ENCODE results near the gene ATP13A3. TPM values are rescaled to one million over a fixed set of nuclear protein-coding genes. Genes with fewer than 3 reads are reported as not detected.

Gene ATP13A3
- total and polyA plus RNA-seq, 10 of the 15 experiments (the other 5 are each of a cell fraction or from before 2014, with no cell fraction given): 14.0 to 108 (median 69.5) TPM

GRCh38 chr3:194382196-194382891, 104.5 kb downstream of the ATP13A3 start (continued):
- TF ChIP-seq CUX1 (IDR thresholded peaks at IDR 0.05; ENCODE audit: insufficient replicate concordance, low read depth, low read length) (no peak), STAT1 (conservative IDR thresholded peaks at IDR 0.05) (no peak), NFXL1 (IDR thresholded peaks at IDR 0.05; ENCODE audit: borderline replicate concordance) (no peak), POU2F2 (IDR thresholded peaks at IDR 0.05; ENCODE audit: borderline replicate concordance, low read depth, low read length) (no peak), SIX5 (IDR thresholded peaks at IDR 0.05; ENCODE audit: low read depth, low read length, severe bottlenecking) (no peak), NKRF (conservative IDR thresholded peaks at IDR 0.05) (no peak), NBN (IDR thresholded peaks at IDR 0.05) (no peak), ZNF24 (IDR thresholded peaks at IDR 0.05) (no peak), HDAC6 (IDR thresholded peaks at IDR 0.05; ENCODE audit: unreplicated experiment) (no peak), PKNOX1 (IDR thresholded peaks at IDR 0.05) (no peak)
